Measurements from ENCODE around the gene USH1G.

GRCh38 chr17:74953134-74953687, 30.2 kb upstream of the USH1G start:
- TF ChIP-seq CTCF (IDR thresholded peaks at IDR 0.05) (no peak), POLR2A (IDR thresholded peaks at IDR 0.05) (no peak)
